ENCODE results near the gene CEP85. TPM values are rescaled to one million over a fixed set of nuclear protein-coding genes. Genes with fewer than 3 reads are reported as not detected.

The CEP85 gene
- total and polyA plus RNA-seq, 2 of the 13 experiments (the other 11 are each of a cell fraction or from before 2014, with no cell fraction given): 16.1 to 26.7 TPM

DNA sequence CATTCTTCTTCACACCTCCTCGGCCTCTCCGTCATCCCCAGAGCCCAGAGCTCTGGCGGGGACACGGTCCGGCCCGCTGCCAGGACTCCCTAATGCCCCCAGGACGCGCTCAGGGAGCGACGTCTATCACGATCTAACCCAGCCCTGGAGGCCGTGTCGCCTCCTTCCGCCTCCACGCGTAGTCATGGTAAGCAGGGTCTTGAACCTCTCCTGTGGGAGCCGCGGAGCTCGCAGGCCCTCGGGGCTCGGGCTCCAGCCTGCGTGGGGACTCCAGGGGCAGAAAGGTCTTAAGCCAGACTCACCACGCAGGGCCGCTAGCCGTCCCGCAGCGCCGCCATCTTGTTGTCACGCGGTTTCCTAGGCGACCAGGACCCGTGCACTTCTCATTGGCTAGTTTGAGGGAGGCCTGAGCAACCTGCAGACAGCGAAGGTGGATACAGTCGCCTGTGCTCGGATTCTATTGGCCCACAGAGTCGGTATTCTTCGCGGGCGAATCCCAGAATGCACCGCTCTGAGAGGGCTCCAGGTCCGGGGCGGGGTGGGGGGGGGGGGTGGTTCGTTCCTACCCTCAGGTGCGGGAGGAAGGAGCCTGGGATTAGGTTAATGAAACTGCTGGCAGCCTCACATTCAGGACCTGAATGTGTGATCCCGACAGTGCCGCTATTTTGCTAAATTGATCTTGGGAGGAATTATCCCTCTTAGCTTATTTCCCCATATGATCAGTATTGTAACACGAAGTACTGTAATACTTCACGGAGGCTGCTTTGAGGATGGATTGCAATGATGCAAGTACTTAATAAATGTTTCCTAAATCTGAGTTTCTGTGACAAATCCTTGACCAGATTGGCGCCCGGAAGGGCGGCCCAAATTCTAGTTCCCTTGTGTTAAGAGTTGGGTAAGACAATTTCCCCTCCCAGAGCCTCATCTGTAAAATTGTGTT, 72.6 kb downstream of the CEP85 start, which contains the start of gene UBXN11 (continued):
- TF ChIP-seq TBL1XR1 (IDR thresholded peaks at IDR 0.05; ENCODE audit: borderline replicate concordance, low read length, partially characterized antibody) (no peak), ZNF530 (CRISPR knock-in tag; IDR thresholded peaks at IDR 0.05; ENCODE audit: low read depth) (no peak), ZNF570 (CRISPR knock-in tag; IDR thresholded peaks at IDR 0.05; ENCODE audit: borderline replicate concordance) (no peak), MED13 (CRISPR knock-in tag; IDR thresholded peaks at IDR 0.05) (no peak), ZNF446 (CRISPR knock-in tag; IDR thresholded peaks at IDR 0.05) (no peak), MTA1 (CRISPR knock-in tag; IDR thresholded peaks at IDR 0.05; ENCODE audit: borderline replicate concordance) (peak; percentile 75; the same call in 1 of the 2 replicates), ZNF7 (CRISPR knock-in tag; IDR thresholded peaks at IDR 0.05) (no peak), YEATS2 (CRISPR knock-in tag; IDR thresholded peaks at IDR 0.05; ENCODE audit: borderline replicate concordance) (0 out of 2 replicates have a peak, but pooled peaks have one; percentile 46), HMG20B (CRISPR knock-in tag; conservative IDR thresholded peaks at IDR 0.05) (no peak), REL (CRISPR knock-in tag; conservative IDR thresholded peaks at IDR 0.05) (no peak), MAF1 (CRISPR knock-in tag; IDR thresholded peaks at IDR 0.05; ENCODE audit: borderline replicate concordance) (0 out of 2 replicates have a peak, but pooled peaks have one; percentile 24), ZFYVE20 (CRISPR knock-in tag; IDR thresholded peaks at IDR 0.05; ENCODE audit: borderline replicate concordance, low read depth) (no peak), SAP130 (CRISPR knock-in tag; IDR thresholded peaks at IDR 0.05; ENCODE audit: low read depth) (peak; percentile 99), KMT2B (CRISPR knock-in tag; IDR thresholded peaks at IDR 0.05) (no peak), ZMYM4 (CRISPR knock-in tag; IDR thresholded peaks at IDR 0.05) (peak; percentile 39; the same call in 1 of the 2 replicates), KDM4B (CRISPR knock-in tag; IDR thresholded peaks at IDR 0.05) (no peak)
- TF ChIP-seq, protein P1, sequence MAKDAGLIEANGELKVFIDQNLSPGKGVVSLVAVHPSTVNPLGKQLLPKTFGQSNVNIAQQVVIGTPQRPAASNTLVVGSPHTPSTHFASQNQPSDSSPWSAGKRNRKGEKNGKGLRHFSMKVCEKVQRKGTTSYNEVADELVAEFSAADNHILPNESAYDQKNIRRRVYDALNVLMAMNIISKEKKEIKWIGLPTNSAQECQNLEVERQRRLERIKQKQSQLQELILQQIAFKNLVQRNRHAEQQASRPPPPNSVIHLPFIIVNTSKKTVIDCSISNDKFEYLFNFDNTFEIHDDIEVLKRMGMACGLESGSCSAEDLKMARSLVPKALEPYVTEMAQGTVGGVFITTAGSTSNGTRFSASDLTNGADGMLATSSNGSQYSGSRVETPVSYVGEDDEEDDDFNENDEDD (CRISPR knock-in tag; IDR thresholded peaks at IDR 0.05; ENCODE audit: borderline replicate concordance): peak; percentile 94
- TF ChIP-seq, protein P2, sequence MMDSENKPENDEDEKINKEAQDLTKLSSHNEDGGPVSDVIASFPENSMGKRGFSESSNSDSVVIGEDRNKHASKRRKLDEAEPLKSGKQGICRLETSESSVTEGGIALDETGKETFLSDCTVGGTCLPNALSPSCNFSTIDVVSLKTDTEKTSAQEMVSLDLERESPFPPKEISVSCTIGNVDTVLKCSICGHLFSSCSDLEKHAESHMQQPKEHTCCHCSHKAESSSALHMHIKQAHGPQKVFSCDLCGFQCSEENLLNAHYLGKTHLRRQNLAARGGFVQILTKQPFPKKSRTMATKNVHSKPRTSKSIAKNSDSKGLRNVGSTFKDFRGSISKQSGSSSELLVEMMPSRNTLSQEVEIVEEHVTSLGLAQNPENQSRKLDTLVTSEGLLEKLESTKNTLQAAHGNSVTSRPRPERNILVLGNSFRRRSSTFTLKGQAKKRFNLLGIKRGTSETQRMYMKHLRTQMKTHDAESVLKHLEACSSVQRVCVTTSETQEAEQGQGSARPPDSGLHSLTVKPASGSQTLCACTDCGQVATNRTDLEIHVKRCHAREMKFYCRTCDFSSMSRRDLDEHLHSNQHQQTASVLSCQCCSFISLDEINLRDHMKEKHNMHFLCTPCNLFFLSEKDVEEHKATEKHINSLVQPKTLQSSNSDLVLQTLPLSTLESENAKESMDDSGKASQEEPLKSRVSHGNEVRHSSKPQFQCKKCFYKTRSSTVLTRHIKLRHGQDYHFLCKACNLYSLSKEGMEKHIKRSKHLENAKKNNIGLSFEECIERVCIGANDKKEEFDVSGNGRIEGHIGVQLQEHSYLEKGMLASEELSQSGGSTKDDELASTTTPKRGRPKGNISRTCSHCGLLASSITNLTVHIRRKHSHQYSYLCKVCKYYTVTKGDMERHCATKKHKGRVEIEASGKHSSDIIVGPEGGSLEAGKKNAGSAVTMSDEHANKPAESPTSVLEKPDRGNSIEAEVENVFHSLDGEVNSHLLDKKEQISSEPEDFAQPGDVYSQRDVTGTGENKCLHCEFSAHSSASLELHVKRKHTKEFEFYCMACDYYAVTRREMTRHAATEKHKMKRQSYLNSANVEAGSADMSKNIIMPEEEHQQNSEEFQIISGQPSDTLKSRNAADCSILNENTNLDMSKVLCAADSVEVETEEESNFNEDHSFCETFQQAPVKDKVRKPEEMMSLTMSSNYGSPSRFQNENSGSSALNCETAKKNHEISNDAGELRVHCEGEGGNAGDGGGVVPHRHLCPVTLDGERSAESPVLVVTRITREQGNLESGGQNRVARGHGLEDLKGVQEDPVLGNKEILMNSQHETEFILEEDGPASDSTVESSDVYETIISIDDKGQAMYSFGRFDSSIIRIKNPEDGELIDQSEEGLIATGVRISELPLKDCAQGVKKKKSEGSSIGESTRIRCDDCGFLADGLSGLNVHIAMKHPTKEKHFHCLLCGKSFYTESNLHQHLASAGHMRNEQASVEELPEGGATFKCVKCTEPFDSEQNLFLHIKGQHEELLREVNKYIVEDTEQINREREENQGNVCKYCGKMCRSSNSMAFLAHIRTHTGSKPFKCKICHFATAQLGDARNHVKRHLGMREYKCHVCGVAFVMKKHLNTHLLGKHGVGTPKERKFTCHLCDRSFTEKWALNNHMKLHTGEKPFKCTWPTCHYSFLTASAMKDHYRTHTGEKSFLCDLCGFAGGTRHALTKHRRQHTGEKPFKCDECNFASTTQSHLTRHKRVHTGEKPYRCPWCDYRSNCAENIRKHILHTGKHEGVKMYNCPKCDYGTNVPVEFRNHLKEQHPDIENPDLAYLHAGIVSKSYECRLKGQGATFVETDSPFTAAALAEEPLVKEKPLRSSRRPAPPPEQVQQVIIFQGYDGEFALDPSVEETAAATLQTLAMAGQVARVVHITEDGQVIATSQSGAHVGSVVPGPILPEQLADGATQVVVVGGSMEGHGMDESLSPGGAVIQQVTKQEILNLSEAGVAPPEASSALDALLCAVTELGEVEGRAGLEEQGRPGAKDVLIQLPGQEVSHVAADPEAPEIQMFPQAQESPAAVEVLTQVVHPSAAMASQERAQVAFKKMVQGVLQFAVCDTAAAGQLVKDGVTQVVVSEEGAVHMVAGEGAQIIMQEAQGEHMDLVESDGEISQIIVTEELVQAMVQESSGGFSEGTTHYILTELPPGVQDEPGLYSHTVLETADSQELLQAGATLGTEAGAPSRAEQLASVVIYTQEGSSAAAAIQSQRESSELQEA (CRISPR knock-in tag; IDR thresholded peaks at IDR 0.05; ENCODE audit: not compliant biosample characterization): no peak

Data from HepG2 (cell line).